Activated CD8-positive, alpha-beta memory T cell treated with anti-CD3 and anti-CD28 coated beads for 4 hours (primary cell): ENCODE measurements around the gene ZSWIM7.
A peak's percentile ranks its signal among the peaks of the same experiment; 100 is the strongest.

Experiments used
- DNase-seq, 2 donors: peaks; one replicate each; pipeline ENCODE4 v3.0.0-alpha.2; 2020; ENCODE audit warnings: low read depth in 2 of 2

The ZSWIM7 gene, protein sequence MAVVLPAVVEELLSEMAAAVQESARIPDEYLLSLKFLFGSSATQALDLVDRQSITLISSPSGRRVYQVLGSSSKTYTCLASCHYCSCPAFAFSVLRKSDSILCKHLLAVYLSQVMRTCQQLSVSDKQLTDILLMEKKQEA

DNA sequence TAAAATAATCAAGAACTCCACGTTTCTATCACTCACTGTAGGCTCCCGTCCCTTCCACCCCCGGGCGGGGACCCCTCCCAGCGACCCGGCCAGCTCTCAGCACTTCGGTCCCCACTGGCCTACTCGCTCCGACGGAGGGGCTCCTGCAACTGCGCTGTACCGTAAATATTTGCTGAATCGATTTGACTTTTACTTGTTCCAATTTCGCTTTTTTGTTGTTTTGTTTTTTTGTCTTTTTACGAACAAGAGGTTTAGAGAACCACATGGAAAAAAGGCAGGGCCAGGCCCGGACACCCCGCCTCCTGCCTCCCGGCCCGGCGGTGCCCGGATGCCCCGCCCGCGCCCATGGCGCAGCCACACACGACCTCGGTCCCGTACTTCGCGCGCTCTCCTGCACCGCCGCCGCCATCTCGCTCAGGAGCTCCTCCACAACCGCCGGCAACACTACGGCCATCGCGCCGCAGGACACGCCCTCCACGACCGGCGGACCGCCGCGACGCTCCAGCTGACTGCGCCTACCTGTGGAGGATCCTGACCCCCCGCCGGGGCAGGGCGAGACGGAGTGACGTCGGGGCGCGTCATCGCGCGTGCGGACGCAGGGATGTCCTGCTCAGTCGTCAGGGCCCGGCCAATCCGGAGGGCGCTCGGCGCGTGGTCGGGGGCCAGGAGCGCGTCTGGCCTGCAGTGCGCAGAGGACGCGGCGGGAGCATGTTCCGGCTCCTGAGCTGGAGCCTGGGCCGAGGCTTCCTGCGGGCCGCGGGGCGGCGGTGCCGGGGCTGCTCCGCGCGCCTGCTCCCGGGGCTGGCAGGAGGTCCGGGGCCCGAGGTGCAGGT, at the start of gene ZSWIM7, which contains the start of gene TTC19:
Gene ZSWIM7 (minus strand): TSS at position 564 of the 833 bp plus-strand sequence. CDS start 110 bp downstream, at position 454.
Gene TTC19 (plus strand): TSS at position 684 of the 833 bp plus-strand sequence. CDS start 25 bp downstream, at position 709.
- DNase-seq: peak; percentile 83 to 86

DNA sequence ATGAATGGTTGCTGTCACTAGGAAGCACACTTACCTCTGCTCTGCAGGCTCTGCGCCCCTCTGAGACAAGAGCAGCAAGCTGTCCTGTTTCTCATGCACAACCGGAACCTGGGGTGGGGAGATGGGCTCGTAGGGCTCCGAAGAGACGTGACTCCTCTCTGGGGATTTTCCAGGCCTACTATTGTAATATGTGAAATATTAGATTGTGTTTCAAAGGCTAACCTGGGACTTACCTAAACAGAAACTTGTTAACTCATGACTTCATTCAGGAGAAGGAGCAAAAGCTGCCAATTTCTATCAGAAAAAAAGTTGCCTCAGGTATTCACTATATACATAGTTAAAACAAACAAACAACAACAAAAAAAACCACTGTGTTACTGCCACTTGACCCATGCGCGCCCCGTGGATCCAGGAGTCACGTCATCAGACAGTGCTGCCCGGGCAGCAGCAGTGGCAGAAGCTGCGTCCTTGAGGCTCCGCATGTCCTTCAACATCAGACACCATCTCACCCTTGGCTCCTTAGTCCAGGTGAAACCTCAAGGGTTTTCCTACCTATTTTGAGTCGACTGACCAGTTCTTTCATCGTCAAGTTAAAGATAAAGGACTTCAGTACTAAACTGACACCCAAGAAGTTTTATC, 49.4 kb upstream of the ZSWIM7 start:
- no peak for DNase-seq

DNA sequence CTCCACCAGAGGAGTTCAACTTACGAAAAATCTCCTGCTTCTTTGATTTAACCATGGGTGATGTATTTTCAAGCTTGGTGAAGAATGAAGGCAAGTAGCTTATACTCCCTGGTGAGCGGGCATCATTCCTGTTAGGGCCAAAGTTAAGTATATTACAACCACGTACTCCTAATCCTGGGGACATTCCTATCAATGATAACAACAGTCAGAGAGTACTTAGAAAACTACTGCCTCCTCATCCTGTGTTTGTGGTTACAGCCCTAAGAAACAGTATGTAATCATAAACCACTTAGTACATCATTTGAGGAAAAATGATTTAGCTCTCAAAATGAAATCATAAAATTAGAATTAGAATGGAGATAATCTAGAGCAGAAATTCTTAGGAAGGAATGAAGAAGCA, 47.5 kb upstream of the ZSWIM7 start:
- no peak for DNase-seq

DNA sequence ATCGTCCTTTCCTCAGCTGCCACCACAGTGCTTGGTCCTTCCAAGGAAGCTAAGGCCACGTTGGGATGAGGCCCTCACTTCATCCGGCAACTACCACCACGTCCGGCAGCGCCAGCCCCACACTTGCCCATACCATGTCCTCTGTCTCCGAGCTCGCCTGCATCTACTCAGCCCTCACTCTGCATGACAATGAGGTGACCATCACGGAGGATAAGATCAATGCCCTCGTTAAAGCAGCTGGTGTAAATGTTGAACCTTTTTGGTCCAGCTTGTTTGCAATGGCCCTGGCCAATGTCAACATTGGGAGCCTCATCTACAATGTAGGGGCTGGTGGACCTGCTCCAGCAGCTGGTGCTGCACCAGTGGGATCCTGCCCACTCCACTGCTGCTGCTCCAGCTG, 45.0 kb upstream of the ZSWIM7 start:
- no peak for DNase-seq

DNA sequence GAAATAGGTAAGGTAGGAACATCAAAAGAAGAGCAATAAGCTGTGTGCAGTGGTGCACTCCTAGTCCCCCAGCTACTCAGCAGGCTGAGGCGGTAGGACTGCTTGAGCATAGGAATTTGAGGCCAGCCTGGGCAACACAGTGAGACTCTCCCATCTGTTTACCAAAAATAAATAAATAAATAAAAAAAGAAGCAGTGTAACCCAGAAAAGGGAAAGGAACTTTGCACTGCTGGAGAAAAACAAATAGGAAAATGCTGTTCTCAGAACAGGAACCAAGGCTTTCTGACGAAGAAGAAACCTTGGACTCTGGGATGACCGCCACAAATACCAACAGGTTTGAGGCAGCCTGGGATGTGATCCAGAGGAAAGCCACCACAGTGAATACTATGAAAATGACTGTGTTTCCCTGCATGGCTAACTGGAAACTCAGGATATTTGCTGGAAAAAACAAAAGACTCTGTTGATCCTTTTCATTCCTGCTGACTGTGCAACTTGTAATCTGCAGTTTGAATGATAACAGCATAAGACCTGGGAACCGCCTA, 41.3 kb upstream of the ZSWIM7 start:
- DNase-seq: no peak

- no peak for DNase-seq
These were observed 38.1 kb upstream of the ZSWIM7 start for GRCh38 chr17:16037636-16038035.

DNA sequence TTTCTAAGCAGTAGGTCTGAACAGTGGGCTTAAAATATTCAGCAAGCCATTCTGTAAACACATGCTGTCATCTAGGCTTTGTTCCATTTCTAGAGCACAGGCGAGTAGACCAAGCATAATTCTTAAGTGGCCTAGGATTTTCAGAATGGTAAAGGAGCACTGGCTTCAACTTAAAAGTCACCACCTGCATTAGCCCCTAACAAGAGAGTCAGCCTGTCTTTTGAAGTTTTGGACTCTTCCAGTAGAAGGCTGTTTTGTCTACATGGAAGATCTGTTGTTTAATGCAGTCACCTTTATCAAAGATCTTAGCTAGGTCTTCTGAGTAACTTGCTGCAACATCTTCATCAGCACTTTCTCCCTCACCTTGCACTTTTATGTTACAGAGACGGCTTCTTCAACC, 36.8 kb upstream of the ZSWIM7 start:
- no peak for DNase-seq

DNA sequence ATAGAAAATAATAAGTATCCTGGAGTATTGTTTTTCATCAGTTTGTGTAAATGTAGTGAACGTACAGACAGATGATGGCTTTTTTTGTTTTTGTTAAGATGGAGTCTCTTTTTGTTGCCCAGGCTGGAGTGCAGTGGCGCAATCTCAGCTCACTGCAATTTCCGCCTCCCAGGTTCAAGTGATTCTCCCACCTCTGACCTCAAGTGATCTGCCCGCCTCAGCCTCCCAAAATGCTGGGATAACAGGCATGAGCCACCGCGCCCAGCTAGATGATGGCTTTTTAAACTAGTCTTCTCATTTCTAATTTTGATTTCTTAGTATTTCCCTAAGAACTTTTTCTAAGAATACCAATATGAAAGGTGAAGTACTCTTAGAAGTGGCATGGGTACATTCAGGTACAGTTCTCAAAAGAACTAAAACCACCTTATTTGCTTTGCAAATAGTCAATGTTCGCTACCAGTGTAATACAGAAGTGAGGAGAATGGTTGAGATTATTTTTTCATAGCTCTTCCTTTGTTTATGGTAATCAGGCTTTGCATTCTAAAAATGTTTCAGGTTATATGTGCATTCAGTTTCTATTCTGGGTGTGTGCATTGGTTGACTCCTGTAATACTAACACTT, 34.3 kb upstream of the ZSWIM7 start:
- DNase-seq: no peak

DNA sequence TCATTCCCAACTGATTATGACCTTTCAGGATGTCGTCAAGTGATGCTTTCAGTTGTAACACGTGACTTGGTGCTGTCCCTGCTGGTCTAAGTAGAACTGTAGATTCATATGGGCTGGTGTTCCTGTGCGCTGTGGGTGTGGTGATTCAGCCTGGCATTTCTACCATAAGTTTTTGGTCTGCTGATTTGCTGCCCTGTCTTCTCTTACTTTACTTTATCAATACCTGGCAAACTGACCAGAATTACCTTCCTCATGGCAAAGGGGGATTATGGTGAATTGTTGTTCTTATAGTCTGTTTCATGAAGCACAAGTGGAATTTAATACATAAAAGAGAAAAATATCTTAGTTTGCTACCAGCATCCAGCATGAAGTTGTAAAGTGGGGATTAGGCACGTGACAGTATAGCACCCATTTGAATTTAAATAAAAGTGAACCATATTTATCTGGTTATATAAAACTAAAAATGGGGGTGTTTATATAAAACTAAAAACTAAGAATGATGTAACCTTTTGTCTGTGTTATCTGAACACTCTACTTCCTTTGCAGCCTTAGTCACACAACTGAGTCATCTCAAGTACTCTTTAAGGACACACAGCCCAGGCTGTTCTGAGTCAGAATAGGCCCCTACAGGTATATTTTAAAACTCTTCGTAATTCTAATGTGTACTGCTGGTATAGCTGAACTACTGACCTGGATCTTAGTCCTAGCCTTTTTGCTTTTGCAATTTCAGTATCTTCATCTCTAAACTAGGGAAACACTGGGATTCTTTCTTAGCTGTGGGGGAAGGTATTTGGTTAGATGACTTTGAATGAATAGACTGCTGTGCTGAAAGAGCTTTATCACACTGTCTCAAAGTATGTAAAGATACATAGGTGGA, 28.4 kb upstream of the ZSWIM7 start:
- DNase-seq: peak; percentile 19 to 33

DNA sequence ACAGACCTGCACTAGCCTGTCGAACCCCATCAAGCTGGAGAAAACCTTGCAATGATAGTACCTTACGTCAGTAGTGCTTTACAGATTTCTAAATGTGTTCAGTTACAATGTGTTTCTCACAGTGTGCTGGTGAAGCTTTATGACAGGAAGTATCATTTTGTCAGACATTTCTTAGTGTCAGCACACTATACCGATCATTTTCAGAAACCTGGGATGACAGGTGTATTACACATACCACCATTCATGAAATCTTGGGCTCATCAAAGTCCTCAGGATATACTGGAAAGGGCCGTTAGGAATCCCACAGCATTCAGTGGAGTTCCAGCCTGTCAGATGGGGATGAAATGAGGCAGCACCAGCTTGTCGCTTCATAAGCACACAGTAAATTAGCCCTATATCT, 27.4 kb upstream of the ZSWIM7 start:
- DNase-seq: no peak

GRCh38 chr17:16025202-16025601, 25.7 kb upstream of the ZSWIM7 start:
- no peak for DNase-seq

DNA sequence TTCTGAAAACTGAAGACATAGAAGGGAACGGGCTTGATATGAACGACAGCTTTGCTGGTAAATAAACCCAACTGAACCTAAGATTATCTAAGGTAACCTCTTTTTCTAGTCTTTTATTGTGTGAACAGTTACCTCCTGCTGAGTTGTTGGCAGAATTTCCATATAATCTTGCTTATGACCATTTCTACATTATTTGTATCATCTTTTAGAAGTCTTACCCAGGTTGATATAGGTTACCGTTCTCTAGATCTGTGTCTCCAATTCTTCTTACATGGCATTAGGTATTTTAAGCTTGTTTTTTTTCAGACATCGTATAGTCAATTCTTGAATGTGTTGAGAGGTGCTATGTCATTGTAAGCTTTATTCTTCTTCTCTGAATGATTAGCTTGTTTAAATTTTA, 24.4 kb upstream of the ZSWIM7 start:
- DNase-seq: no peak

DNA sequence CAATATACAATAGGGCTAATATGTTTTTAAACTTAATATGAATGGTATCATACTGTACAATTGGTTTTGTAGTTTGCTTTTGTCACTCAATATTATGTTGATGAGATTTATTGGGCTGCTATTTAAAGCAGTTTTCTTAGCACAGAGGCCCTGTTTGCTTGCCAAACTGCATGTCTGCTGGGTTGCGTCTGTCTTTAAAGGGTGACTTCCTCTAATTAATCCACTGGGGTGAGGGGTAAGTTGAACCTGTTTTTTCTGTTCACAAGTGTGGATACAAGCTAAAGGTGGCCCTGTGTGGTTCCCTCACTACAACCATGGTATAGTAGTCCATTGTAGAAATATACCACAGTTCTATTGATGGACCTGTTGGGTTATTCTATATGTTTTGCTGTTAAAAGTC, 19.8 kb upstream of the ZSWIM7 start:
- no peak for DNase-seq

DNA sequence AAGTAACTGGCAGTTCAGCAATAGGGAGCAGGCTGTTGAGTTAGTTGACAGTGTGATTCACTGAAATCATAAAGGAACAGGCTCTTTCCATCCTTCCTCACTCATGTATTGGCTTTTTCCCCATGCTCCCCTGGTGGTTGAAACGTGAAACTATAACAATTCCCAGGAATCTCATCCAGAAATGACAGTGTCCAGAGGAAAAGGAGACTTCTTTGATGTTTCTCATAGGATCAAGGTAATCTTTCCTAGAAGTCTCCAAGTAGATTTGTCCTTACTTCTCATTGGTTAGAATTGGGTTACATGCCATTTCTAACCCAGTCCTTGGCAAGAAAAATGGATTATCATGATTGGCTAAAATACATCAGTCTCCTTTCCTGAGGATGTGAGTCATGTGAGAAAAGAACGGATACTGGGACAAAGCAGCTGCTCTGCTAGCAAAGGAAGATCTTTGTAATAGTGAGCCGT, 14.5 kb upstream of the ZSWIM7 start:
- no peak for DNase-seq

- DNase-seq: no peak
These were observed 7.9 kb upstream of the ZSWIM7 start for GRCh38 chr17:16007439-16007838.

DNA sequence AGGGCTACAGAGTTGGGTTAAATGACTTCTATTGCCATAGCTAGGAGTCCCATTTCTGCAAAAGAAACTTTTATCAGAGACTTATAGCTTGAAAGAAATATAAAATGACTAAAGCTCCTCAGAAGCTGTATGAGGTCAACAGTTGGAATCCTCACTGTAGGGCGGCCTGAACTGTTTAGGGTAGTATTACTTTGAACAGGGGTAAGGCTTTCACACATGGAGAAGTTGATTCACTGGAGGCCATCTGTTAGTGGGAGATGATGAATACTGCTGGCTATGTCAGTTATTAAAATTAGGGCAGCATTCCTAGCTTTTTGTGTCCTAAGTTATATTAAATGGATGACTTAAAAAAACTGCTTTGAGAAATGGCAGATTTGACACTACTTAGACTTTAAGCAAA, 6.1 kb upstream of the ZSWIM7 start:
- no peak for DNase-seq

DNA sequence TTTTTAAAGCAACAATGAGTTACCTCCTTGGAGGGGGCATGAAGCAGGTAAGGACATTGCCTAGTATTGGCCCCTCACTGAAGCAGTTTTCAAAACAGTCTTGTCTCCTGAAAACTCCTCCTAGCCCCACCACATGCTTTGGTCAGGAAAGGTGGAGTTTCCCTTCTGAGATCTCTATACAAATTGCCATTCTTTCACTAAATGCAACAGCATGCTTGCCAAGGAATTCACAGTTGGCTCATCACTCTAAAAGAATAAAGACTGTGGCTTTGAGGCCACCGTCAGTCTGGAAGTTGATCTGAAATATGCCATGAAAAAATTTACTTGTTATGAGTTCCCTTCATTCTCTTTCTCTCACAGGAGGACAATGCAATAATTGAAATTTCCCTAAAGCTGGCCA, 4.3 kb upstream of the ZSWIM7 start:
- no peak for DNase-seq

GRCh38 chr17:16002708-16003260, 3.3 kb upstream of the ZSWIM7 start:
- DNase-seq: no peak

DNA sequence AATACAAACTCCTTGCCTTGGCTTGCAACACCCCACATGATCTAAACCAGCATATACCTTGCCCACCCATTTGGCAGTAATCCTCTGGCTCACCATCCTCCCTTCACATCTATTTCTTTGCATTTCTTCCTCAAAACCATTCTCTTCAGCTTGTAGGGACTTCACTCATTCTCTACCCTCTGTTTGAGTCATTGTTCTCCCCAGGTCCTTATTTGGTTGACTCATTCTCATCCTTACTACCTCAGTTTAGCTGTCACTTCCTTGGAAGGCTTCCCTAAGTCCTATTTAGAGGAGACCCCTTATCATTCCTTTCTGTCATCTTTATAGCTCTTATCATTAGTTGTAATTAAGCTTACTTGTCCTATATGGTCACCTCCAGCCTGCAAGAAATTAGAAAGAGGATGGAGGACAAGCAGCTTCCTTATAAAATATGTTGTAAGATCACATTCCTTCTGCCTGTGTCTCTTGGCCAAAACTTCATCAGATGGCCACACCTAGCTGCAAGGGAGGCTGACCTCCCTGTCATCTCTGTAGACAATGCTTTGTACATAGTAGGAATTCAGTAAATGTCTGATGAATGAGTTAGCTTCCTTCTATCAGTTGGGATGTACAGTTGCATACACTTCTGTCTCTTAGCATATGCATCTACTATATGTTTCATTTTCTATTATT, 1.9 kb upstream of the ZSWIM7 start:
- no peak for DNase-seq
